ENCODE data around the gene PCDH9.

The PCDH9 gene

GRCh38 chr13:67077132-67077531 lies 153.0 kb downstream of the PCDH9 start:
- no peak for DNase-seq

- DNase-seq: no peak
Measured at GRCh38 chr13:67076378-67076777, 153.8 kb downstream of the PCDH9 start.

DNA sequence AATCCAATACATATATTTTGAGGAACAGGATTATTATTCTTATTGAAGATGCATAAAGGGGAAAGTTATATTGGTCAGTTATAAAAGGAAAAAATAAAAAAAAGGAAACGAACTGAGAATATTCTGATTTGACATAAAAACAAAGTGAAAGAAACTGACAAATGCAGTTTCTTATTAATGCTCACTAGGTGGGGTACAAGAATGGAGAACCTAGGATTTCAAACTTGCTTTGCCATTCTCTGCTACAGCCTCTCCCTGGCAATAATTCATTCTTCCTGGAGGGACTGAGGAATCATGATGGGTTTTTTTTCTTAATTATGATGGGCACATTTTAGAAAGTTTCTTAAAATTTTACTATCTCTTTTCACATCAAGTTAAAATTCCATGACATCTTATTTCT lies 154.9 kb downstream of the PCDH9 start:
- DNase-seq: no peak

DNA sequence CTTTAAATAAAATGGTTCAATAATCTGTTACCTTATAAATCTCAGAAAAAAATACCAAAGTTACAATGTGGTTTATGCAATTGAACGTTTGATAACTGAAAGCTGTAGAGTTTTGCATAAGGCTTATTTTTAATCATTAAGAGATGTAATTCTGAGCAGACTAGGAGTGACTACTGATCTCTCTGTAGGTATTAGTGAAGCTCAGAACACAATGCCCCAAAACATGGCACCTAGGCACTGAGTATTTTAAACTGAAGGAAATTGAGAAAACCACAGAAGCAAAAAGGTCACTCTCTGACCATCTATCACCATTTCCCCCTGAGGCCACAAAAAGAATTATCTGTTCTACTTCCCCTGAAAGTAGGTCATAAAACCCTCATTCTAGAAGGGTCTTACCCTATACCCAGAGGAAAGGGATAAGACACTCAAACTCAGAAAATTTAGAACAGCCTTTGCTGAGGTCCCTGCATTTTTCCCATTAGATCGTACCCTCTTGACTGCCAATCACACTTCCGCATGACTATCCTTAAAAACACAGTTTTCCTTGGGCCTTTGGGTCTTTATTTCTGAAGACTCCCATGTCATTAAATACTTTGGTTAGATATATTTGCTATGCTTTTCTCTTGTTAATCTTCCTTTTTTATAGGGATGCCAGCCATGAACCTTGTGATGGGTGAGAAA lies 158.1 kb downstream of the PCDH9 start:
- no peak for DNase-seq

- no peak for DNase-seq
Measured at GRCh38 chr13:67070306-67070705, 159.8 kb downstream of the PCDH9 start.

GRCh38 chr13:67069117-67069767 lies 160.9 kb downstream of the PCDH9 start:
- no peak for DNase-seq

- DNase-seq: no peak
Measured at GRCh38 chr13:67064920-67065319, 165.2 kb downstream of the PCDH9 start.

GRCh38 chr13:67063036-67063435 lies 167.1 kb downstream of the PCDH9 start:
- DNase-seq: no peak

DNA sequence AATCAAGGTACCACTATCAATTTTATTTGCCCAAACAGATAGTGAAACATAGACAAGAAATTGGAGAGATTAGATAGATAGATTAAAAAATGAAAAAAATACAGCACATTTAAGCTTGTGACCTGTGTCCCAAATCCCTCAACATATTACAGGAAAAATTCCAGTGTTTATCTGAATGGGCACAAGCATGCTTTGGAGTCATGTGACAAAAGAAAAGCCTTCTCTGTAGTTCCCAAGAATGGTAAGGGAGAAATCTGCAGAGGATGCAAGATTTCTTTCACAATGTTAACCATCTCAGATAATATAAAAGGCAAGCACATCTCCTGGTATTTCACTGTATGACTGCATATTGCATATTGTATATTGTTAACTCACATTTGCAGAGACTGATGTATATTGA lies 168.0 kb downstream of the PCDH9 start:
- DNase-seq: no peak

GRCh38 chr13:67061750-67062149 lies 168.4 kb downstream of the PCDH9 start:
- DNase-seq: no peak

DNA sequence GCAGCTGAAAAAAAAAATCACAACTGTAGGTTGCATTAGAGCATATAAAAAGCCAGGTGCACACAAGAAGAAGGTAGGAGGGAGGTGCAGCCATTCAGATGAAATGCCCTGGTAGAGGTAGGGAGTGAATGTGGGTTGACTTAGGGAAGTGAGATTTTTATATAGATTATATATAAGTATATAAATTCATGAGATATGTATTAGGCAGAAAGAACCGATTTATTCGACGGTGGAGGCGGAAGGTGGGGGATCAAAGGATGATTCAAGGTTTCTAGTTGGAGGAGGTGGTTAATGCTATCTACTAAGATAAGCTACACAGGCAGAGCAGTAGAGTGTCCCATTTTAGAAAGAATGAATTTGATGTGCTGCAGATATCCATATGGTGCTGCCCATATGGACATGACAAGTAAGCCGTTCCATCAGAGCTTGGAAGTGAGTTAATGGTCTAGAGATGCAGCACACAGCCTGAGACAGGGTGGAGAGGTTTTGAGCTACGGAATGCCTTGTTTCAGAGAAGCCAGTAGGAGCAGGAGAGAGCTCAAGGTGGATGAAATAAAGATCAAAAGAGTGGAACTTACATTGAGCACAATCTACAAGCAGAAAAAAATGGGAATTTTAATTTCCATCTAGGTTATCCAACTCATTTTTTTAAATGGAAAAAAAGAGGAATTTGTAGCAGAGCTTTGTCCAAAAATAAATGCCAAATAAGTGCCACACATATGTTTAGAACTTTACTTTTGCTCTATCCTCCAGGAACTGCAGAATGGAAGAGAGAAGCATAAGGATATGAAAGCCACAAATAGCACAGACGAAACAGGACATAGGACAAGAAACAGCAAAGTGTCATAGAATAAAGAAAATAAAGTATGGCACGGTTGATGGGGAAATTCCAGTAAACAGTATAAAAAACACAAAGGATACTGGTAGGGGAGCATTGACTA lies 177.3 kb downstream of the PCDH9 start:
- DNase-seq: no peak

DNA sequence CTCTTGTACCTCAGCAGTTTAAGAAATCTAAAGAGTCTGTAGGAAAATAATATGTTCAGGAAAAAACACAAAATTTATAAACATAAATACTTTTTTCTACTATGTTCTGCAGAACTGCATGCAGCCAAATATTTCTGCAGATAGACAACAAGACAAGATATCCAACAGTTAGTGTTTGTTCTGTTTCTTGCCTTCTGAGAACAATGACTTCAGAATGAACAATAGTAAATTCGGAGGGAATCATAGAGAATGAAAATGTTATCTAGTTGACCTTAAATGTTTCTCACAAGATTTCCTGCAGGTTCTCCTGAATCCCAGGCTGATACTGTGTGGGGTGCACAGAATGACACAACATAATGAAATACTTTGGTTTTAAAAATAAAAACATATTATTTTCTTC lies 180.4 kb downstream of the PCDH9 start:
- no peak for DNase-seq

DNA sequence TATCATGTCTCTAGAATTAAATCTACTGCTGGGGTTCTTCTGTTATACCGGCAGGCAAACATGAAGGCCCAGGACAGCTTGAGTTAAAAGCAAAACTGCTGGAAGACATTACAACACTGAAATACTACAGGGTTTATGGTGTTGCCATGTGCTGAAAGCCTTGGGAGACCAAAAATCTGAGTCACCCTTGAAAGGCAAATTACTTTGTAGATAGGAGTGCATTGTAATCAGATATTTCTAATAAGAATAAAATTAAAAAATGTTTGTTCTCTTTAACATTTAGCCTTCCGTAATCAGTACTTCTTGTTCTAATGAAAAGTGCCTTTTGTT lies 181.3 kb downstream of the PCDH9 start:
- no peak for DNase-seq

GRCh38 chr13:67048084-67048820 lies 181.9 kb downstream of the PCDH9 start:
- DNase-seq: no peak

- no peak for DNase-seq
Measured at GRCh38 chr13:67045357-67045756, 184.8 kb downstream of the PCDH9 start.

DNA sequence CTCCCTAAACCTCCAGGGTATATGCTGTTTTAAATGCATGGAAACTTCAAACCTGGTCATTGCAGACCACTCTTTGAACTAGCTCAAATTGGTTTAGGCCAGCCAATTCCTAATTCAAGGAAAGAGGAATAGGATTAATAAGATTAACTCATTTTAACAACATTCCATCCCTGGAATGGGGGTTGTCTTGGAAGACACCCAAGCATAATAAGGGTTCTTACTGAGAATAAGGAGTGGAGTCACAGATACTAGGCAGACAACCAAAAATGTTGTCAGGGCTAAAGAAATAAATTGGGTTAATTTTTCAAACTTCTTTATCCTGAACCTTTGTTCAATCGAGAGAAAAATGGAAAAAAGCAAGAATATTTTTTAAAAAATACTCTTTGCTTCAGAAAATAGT lies 186.2 kb downstream of the PCDH9 start:
- DNase-seq: no peak

DNA sequence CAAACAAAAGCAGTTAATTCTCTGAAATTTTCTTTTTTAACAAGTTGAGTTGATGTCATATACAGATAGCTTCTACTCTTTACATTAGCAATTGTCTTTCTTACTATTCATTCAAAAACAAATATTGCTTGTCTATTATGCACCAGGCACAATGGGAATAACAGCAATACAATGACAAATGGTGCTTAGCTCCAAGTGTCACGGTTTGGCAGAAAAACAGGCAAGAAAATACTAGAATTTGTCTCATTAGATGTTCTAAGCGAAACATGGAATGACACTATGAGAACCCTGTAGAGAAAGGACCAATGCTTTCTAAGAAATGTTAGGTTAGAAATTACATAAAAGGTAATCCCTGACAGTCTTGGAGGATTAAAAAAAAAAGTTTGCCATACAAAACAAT lies 187.6 kb downstream of the PCDH9 start:
- DNase-seq: no peak

DNA sequence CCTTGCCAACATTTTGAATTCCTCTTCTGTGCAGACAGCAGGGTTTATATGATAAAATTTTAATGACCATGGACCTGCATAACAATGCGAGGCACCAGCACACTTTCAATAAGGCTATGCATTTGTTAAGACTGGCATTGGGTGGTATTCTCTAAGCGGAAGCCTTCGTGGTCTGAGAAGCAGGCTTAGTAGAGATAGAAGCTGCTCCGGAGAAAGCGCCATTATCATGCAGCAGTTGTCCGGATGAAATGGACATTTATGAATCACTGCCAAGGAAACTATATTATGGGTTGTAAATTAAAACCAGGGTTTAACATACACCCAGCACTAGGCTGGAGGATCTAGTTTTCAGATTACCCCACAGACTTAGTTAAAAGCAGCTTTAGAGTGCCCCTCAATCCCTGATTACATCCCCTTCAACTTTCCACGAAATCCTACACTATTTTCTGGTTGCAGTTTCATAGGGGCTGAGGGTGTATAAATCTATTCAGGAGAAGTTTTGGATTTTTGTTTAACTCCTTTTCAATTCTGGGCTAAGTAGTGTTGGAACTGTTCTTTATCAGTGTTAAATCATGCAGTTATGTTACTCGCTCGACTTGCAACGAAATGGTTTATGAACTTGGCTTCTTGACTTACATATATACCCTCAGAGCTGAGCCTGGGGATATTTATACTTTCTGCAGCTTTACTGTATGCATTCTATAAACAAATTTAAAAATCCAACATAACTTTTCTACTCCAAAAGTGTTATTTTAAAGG lies 193.3 kb downstream of the PCDH9 start:
- no peak for DNase-seq

DNA sequence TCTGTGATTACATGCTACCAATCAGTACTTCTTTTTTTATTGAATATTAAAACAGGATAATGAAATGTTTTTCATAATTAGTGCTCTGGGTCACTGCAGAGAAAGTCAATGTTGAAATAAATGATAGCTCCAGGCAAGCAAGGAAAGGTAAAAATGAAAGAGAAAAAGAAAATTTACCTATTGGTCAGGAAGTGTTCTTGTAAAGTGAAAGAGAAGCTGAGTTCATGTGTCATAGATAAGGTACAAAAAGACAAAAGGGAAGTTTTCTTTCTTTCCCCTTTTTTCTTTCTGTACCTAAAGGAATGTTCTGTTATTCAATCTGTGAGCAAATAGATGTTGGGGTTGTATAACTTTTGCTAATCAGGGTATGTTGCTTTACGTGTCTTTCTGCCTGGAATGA lies 197.0 kb downstream of the PCDH9 start:
- DNase-seq: no peak

DNA sequence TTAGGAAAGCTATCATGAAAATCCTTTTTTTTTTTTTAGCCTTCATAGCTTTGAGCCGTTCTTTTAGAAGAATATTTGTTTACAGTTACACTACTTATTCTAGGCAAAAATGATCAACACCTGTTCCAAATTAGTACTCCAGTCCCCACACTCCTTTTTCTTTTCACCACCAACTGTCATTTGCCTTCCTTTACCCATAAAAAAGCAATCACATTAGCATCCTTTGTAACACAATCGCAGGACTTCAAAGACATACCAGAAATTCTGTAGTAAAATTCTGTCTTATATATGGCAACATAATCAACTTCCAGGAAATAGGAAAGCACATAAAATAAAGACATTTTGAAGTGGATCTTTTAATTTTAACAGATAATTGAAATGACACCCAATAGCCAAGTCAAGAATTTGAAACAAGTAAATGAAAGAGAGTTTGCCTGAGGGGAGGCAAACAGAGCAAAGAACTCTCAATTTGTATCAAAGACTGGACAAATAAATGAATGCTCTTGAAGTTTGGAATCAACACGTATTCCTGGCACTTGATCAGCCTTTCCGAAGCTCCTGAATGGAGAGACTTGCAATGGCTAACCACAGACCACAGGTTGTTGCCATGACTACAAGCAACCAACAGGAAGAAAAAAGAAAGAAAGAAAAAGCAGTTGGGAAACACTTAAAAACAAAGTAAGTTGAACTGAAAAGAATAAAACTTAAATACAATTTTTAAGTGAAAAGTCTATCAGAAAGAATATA lies 206.8 kb downstream of the PCDH9 start:
- no peak for DNase-seq

DNA sequence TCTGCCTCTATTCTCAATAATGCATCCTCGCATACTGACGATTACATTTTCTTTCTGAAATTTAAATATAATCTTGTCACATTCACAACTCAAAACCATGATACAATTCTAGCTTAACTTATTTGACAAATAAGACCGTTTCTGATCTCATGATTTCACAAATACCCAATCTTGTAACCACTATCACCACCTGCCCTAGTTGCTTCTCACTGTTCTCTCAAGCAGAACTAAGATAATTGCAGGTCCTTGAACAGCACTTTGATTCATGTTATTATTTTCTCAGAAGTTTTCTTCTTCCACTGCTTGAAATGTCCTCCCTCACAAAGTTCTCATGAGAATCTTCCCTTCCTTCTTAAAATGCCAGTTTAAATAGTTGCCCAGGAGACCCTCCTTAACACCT lies 211.4 kb downstream of the PCDH9 start:
- DNase-seq: no peak

GRCh38 chr13:67017276-67017675 lies 212.9 kb downstream of the PCDH9 start:
- no peak for DNase-seq
